ENCODE data around the gene NPC1L1.
A peak's percentile ranks its signal among the peaks of the same experiment; 100 is the strongest.

NPC1L1 gene

DNA sequence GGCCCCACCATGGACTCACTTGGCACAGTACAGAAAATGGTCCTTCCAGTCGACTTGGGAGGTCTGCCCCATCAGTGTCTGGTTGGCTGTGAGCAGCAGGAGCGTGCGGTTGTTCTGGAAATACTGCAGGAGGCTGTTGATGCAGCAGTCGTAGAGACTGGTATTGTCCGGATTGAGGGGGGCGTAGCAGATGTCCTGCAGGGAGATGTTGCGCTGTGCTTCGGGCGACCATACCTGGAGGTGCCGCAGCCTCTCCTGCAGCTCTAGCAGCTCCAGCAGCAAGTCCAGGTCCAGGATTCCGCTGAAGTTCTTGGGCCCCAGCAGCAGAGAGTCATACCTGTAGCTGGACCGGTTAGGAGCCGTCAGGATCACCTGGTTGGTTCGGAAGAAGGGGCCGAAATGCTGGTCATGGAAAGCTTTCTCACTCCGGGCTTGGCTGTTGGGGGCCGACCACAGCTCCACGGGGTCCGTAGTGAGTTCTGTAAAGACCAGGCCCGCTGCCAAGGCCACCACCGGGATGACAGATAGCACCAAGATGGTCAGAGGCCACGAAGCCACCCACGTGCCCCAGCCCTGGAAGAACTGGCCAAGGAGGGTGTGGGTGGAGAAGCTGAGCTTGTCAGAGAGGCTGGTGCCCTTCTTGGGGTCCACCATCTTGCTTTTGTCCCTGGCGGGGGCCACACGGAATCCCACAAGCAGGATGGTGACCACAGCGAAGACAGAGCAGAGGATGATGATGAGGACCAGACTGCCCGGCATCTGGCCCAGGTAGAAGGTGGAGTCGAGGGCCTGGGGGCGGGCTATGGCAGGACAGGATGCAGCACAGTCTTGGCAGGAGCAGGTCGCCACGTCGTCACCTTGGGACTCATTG, 2.1 kb downstream of the NPC1L1 start:
- no peak overlapping the region for H3K4me3 ChIP-seq (ENCODE audit: low read depth, low read length)
- TF ChIP-seq, protein P1, sequence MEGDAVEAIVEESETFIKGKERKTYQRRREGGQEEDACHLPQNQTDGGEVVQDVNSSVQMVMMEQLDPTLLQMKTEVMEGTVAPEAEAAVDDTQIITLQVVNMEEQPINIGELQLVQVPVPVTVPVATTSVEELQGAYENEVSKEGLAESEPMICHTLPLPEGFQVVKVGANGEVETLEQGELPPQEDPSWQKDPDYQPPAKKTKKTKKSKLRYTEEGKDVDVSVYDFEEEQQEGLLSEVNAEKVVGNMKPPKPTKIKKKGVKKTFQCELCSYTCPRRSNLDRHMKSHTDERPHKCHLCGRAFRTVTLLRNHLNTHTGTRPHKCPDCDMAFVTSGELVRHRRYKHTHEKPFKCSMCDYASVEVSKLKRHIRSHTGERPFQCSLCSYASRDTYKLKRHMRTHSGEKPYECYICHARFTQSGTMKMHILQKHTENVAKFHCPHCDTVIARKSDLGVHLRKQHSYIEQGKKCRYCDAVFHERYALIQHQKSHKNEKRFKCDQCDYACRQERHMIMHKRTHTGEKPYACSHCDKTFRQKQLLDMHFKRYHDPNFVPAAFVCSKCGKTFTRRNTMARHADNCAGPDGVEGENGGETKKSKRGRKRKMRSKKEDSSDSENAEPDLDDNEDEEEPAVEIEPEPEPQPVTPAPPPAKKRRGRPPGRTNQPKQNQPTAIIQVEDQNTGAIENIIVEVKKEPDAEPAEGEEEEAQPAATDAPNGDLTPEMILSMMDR (IDR thresholded peaks at IDR 0.05; ENCODE audit: low read depth, low read length) = no peak

DNA sequence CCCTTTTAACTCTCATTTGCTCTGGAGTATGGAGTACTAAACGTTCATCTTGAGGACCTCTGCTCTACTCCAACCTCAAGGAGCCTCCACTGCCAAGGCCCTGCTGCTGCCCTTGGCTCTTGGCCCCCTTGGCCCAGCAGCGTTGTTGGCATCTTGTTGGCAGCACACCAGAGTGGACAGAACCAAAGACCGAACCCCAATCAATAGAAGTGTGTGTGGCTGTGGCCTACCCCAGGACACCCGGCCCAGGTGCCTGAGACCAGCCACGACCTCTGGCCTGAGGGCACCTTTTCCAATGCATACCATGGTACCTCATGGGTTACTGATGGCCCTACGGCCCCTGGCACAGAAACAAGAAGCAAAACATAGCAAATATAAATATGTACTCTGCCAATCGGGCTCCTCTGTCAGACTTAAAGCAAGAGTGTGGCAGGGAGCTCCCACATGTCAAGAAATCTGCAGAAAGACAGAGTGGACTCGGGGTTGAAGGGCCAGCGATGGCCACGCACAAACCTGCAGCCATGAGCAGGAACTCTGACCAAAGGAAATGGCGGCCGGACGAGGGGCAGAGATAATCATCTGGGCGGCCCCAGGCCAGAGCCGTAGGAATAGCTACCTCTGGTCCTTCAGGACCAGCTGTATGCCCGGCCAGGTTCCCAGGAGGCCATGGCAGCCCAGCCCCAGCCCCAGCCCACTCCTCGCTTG, 2.9 kb downstream of the NPC1L1 start:
- TF ChIP-seq, protein P1 (IDR thresholded peaks at IDR 0.05; ENCODE audit: low read depth, low read length) = no peak
- H3K4me3 ChIP-seq (ENCODE audit: low read depth, low read length) = no peak overlapping the region

DNA sequence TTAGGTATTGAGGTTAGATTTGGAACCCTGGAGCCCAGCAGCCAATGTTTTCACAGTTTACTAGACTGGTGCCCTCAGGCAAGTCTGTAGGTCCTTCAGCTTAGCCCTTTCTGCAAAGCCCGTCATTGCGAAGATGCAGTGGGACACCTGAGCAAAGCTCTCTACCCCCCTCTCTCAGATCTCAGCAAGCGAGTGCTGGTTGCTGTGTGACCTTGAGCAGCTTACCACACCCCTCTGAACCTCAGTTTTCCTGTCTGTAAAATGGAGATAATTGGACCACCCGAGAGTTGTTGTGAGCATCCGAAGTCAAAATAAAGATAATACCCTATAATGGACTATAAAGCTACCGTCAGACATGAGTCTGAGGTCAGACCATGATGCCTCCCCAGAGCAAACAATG, 3.7 kb downstream of the NPC1L1 start:
- TF ChIP-seq, protein P1 (IDR thresholded peaks at IDR 0.05; ENCODE audit: low read depth, low read length) = no peak
- no peak overlapping the region for H3K4me3 ChIP-seq (ENCODE audit: low read depth, low read length)

DNA sequence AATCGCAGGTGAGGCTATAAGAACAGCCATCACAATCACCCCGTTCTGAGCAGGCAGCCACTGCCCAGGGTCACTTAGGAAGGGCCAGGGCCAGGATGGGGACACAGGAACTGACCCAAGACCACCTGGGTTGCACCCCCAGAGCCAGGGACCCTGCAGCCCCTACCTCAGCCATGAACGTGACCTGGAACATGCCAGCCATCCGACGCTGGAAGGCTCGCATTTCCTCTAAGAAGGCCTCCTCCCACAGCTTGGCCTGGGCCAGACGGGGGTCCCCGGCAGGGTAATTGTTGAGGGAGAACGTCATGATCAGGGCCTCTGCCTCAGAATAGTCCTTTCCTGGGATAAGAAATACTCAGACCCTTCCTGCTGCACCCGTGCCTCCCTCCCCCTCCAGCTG, 5.0 kb downstream of the NPC1L1 start:
- TF ChIP-seq, protein P1 (IDR thresholded peaks at IDR 0.05; ENCODE audit: low read depth, low read length) = no peak
- H3K4me3 ChIP-seq (ENCODE audit: low read depth, low read length) = no peak overlapping the region

DNA sequence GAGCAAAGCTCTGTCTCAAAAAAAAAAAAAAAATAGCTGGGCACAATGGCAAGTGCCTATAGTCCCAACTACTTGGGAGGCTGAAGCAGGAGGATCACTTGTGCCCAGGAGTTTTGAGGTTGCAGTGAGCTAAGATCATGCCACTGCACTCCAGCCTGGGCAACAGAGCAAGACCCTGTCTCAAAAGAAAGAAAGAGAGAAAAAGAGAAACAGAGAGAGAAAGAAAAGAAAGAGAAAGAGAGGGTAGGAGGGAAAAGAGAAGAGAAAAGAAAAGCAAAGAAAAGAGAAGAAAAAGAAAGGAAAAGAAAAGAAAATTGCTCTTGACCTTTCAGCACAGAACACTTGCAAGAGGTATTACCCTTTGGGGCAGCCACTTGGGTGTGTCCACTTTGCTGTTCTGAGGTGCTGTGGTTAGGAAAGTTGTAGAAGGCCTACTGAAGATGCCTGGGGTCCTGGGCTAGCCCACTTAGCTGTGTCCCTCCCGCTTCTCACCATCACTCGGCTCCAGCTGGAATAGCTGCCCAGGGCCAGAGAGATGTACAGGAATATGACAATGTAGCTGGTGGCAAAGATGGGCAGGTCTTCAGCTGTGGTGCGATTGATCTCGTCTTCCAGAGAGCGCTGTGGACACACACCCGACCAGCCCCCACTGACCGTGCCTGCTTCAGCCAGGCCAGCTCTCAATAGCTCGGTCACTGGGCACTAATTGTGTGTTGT, 5.6 kb downstream of the NPC1L1 start:
- no peak overlapping the region for H3K4me3 ChIP-seq (ENCODE audit: low read depth, low read length)
- TF ChIP-seq, protein P1 (IDR thresholded peaks at IDR 0.05; ENCODE audit: low read depth, low read length) = no peak

DNA sequence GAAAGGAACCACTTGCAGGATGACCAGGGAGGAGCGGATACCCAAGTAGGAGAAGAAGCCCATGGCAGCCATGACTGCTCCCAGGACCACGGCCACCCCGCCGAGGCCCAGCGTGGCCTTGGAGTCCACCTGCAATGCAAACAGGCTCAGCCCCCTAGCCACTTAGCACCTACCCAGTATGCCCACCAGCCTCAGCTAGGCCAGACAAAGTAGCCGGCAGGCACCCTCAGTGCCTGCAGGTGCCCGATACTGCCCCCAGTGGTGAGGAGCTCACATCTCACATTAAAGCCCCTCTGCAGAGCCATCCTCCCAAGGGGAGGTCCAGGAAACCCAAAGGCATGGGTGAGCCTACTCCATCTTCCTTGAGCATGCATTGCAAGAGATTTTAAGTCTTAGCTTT, 6.6 kb downstream of the NPC1L1 start:
- TF ChIP-seq, protein P1 (IDR thresholded peaks at IDR 0.05; ENCODE audit: low read depth, low read length) = peak; percentile 52
- H3K4me3 ChIP-seq (ENCODE audit: low read depth, low read length) = no peak overlapping the region

Measured in WI38 (cell line).